HCT116 (cell line): Measurements from ENCODE around the gene CAMSAP1. TPM values are rescaled to one million over a fixed set of nuclear protein-coding genes. Genes with fewer than 3 reads are reported as not detected.
"Not testable (repeated sequence)": the region's sequence is repeated elsewhere in the genome, so short reads cannot be mapped to it uniquely, and the experiment has no call there.

Experiments
- ATAC-seq: fragments of 200-7000 bp; cut with Tn5 transposase; 2 replicates; pipeline ENCODE4 v1.9.1; 2020; ENCODE audit warnings: mild to moderate bottlenecking, moderate library complexity
- BruUV-seq: library from RNA; stranded (reverse); fragments of 400-500 nt; replicated peaks from 2 replicates; lab custom pipeline; 2021; lab: Mats Ljungman, UMichigan
- CTCF ChIA-PET: fragments of 300-600 bp; sonication (Branson Sonifier 250); formaldehyde crosslinking; loops from one replicate; lab custom pipeline; 2021; ENCODE audit warnings: antibody characterized with exemption; lab: Charles Lee
- POLR2A ChIA-PET: fragments of 300-600, 350-600 bp; sonication (Branson Sonifier 250); formaldehyde crosslinking; loops from one replicate; lab custom pipeline; 2021; ENCODE audit warnings: antibody characterized with exemption; lab: Charles Lee
- RAD21 ChIA-PET, 2 experiments: fragments of 300-600 bp; sonication (Branson Sonifier 250); formaldehyde crosslinking; loops; one replicate each; lab custom pipeline; 2023; ENCODE audit warnings: low total read pairs in 2 of 2; ENCODE audit not compliant: uncharacterized antibody in 2 of 2, unreplicated experiment in 2 of 2, low non-redundant PET in 1 of 2; lab: Charles Lee
- DNase-seq: peaks from one replicate; pipeline ENCODE4 v3.0.0-alpha.2; 2010; ENCODE audit warnings: low read depth, low spot score
- H2AFZ ChIP-seq: fragments of 200-600 bp; shearing (Covaris generic), sonication (generic); 2 replicates; pipeline ENCODE4 v1.6.1; 2017; ENCODE audit warnings: low read depth, mixed run types, mixed read lengths, antibody characterized with exemption, low read length; ENCODE audit not compliant: poor library complexity, severe bottlenecking
- H3K27ac ChIP-seq: 2 replicates; pipeline ENCODE4 v1.5.1; 2012; ENCODE audit warnings: low read depth, low read length
- H3K27me3 ChIP-seq: fragments of 200-600 bp; sonication (generic); 2 replicates; pipeline ENCODE4 v1.6.1; 2016; ENCODE audit warnings: mixed run types, low read length, mixed read lengths; ENCODE audit not compliant: insufficient read depth
- H3K36me3 ChIP-seq, 2 experiments: fragments of 200-500 bp in 1 of 2; fragments of 200-600 bp in 1 of 2; sonication (Bioruptor generic) in 1 of 2; sonication (generic) in 1 of 2; 2 replicates each; pipeline versions ENCODE4 v1.5.1 to v1.6.1; 2014 to 2016; ENCODE audit warnings: low read length in 2 of 2, inconsistent platforms in 1 of 2, mixed read lengths in 1 of 2, mixed run types in 1 of 2; ENCODE audit not compliant: insufficient read depth in 2 of 2, control insufficient read depth in 1 of 2
- H3K4me1 ChIP-seq, 2 experiments: fragments of 200-600 bp in 1 of 2; sonication (generic) in 1 of 2; 2 replicates each; pipeline versions ENCODE4 v1.5.1 to v1.6.1; 2012 to 2017; ENCODE audit warnings: low read length in 2 of 2, inconsistent platforms in 1 of 2, mild to moderate bottlenecking in 1 of 2, mixed read lengths in 1 of 2, mixed run types in 1 of 2, moderate library complexity in 1 of 2; ENCODE audit not compliant: insufficient read depth in 2 of 2, control insufficient read depth in 1 of 2
- H3K4me2 ChIP-seq: fragments of 200-600 bp; sonication (generic); 2 replicates; pipeline ENCODE4 v1.6.1; 2017; ENCODE audit warnings: mixed run types, low read length, mixed read lengths
- H3K4me3 ChIP-seq, 2 experiments: fragments of 200-600 bp in 1 of 2; sonication (generic) in 1 of 2; replicated peaks in 1 of 2; 2 replicates each; pipeline ENCODE4 v1.5.1; 2011 to 2016; ENCODE audit warnings: low read length in 2 of 2, control low read depth in 1 of 2, low read depth in 1 of 2, mild to moderate bottlenecking in 1 of 2, mixed read lengths in 1 of 2, mixed run types in 1 of 2
- H3K79me2 ChIP-seq: fragments of 200-600 bp; sonication (generic); 2 replicates; pipeline ENCODE4 v1.6.1; 2017; ENCODE audit warnings: mild to moderate bottlenecking, mixed run types, low read length, moderate library complexity, mixed read lengths; ENCODE audit not compliant: insufficient read depth
- H3K9ac ChIP-seq: fragments of 200-600 bp; sonication (generic); 2 replicates; pipeline ENCODE4 v1.6.1; 2016; ENCODE audit warnings: low read length, mixed read lengths
- H3K9me2 ChIP-seq: fragments of 200-600 bp; sonication (generic), shearing (Covaris generic); 2 replicates; pipeline ENCODE4 v1.6.1; 2017; ENCODE audit warnings: mixed run types, mild to moderate bottlenecking, moderate library complexity; ENCODE audit not compliant: insufficient read depth
- H3K9me3 ChIP-seq, 2 experiments: fragments of 200-500 bp in 1 of 2; fragments of 200-600 bp in 1 of 2; sonication (Bioruptor generic) in 1 of 2; sonication (generic) in 1 of 2; 2 replicates each; pipeline ENCODE4 v1.6.1; 2014 to 2017; ENCODE audit warnings: low read length in 2 of 2, mixed read lengths in 2 of 2, inconsistent platforms in 1 of 2, low read depth in 1 of 2, mild to moderate bottlenecking in 1 of 2, mixed run types in 1 of 2, moderate library complexity in 1 of 2; ENCODE audit not compliant: control insufficient read depth in 1 of 2, insufficient read depth in 1 of 2
- H4K20me1 ChIP-seq: fragments of 200-600 bp; sonication (generic), shearing (Covaris generic); 2 replicates; pipeline ENCODE4 v1.6.1; 2017; ENCODE audit warnings: mixed run types, mild to moderate bottlenecking, moderate library complexity; ENCODE audit not compliant: insufficient read depth
- CEBPB ChIP-seq: IDR thresholded peaks from 2 replicates; pipeline ENCODE4 v1.6.1; 2012; ENCODE audit warnings: low read depth
- EGR1 ChIP-seq: IDR thresholded peaks from 2 replicates; pipeline ENCODE4 v1.6.1; 2012; ENCODE audit warnings: low read depth
- ELF1 ChIP-seq: IDR thresholded peaks from 2 replicates; pipeline ENCODE4 v1.6.1; 2012; ENCODE audit warnings: low read depth, borderline replicate concordance
- JUND ChIP-seq: IDR thresholded peaks from 2 replicates; pipeline ENCODE4 v1.6.1; 2012
- POLR2A ChIP-seq: IDR thresholded peaks from 2 replicates; pipeline ENCODE4 v1.7.0; 2011; ENCODE audit warnings: borderline replicate concordance; ENCODE audit not compliant: insufficient read depth, insufficient read length; ENCODE audit errors: extremely low read depth
- POLR2AphosphoS5 ChIP-seq: IDR thresholded peaks from 2 replicates; pipeline ENCODE4 v1.6.1; 2011; ENCODE audit warnings: mild to moderate bottlenecking, low read depth, low read length, moderate library complexity
- RAD21 ChIP-seq: IDR thresholded peaks from 2 replicates; pipeline ENCODE4 v1.6.1; 2012; ENCODE audit warnings: low read depth, mild to moderate bottlenecking
- SIN3A ChIP-seq: IDR thresholded peaks from 2 replicates; pipeline ENCODE4 v1.6.1; 2012; ENCODE audit warnings: low read depth
- ZNF274 ChIP-seq: fragments of 200-500 bp; sonication (Bioruptor generic); IDR thresholded peaks from 2 replicates; pipeline ENCODE4 v1.6.1; 2014; ENCODE audit warnings: mild to moderate bottlenecking, low read depth, low read length, inconsistent platforms
- intact Hi-C: fragments of 100-400 bp; cut with micrococcal nuclease; formaldehyde crosslinking; loops from 2 replicates; pipeline ENCODE4 v1.10.0; 2022
- total RNA-seq: library from RNA; stranded (reverse); gene quantifications from one replicate; pipeline ENCODE4 v1.2.1, GENCODE V29; 2021; ENCODE audit not compliant: unreplicated experiment
- TF ChIP-seq, protein P1 (sequence below): IDR thresholded peaks from 2 replicates; pipeline ENCODE4 v1.6.1; 2012
- TF ChIP-seq, protein P2 (sequence below): IDR thresholded peaks from 2 replicates; pipeline ENCODE4 v1.6.1; 2011; ENCODE audit warnings: mild to moderate bottlenecking, low read length, moderate library complexity; ENCODE audit not compliant: insufficient replicate concordance; ENCODE audit errors: extremely low read depth
- TF ChIP-seq, protein P3 (sequence below): IDR thresholded peaks from 2 replicates; pipeline ENCODE4 v1.6.1; 2012; ENCODE audit warnings: low read depth

Gene CAMSAP1
- total RNA-seq, 1 experiment from 2014 or later: 33.1 TPM

DNA sequence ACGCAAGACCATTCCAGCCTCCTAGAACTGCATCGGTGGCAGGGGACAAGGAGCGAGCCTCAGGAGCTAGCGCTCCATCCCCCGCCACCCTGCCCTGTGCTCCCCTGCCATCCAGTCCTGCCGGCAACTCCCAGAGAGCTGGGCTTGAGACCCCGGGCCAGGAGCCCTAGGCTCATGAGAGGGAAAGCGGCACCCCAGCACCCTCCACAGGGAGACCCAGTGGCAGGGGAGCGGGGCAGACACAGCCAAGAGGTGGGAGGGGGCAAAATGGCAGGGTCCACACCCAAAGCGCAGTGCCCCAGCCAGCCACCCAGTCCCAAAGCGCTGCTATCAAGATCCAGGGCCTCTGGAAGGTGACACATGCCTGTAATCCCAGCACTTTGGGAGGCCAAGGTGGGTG lies 41.1 kb upstream of the CAMSAP1 start (continued):
- TF ChIP-seq SIN3A (no peak), RAD21 (no peak), JUND (no peak), POLR2A (no peak), ZNF274 (no peak), CEBPB (no peak), ELF1 (no peak)
- TF ChIP-seq, protein P1, sequence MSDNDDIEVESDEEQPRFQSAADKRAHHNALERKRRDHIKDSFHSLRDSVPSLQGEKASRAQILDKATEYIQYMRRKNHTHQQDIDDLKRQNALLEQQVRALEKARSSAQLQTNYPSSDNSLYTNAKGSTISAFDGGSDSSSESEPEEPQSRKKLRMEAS: no peak

DNA sequence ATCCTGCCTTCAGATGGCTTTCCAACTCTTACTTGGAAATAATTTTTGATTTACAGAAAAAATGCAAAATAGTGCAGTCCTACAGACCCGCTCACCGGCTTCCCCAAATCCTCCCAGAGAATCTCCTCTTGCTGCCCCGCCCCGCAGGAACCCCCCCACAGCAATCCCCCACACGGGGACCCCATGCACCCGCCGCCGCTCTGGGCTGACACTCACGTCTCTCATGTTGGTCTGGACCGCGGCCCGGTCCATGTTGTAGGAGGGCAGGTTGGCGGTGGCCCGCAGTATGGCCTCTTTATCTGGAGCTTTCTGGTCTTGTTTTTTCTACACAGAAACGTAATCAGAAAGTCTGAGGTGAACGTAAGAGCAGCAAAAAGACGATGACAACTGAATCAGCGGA lies 40.2 kb upstream of the CAMSAP1 start:
- peaks cover 21 to 24% of the 10 kb centered on the region in 2 experiments; a peak in 3 of 4 replicates for H3K36me3 ChIP-seq
- H2AFZ ChIP-seq: no peak overlapping the region
- ChIA-PET POLR2A (no interaction called here), CTCF (no interaction called here)
- no TSS peak for BruUV-seq
- peaks cover 15 to 16% of the 10 kb centered on the region in 2 experiments for H3K4me1 ChIP-seq
- H3K79me2 ChIP-seq: peaks cover 14% of the 10 kb centered on the region; the same call in 1 of the 2 replicates
- no peak for DNase-seq
- H3K9me2 ChIP-seq: no peaks in the 10 kb centered on the region
- H3K9me3 ChIP-seq: no peaks in the 10 kb centered on the region
- H3K4me2 ChIP-seq: no peak overlapping the region
- intact Hi-C loops: no loop called here
- H3K27ac ChIP-seq: no peak overlapping the region
- no peak for ATAC-seq
- H3K9ac ChIP-seq: no peak overlapping the region
- H4K20me1 ChIP-seq: no peaks in the 10 kb centered on the region
- TF ChIP-seq POLR2AphosphoS5: no peak
- TF ChIP-seq, protein P2, sequence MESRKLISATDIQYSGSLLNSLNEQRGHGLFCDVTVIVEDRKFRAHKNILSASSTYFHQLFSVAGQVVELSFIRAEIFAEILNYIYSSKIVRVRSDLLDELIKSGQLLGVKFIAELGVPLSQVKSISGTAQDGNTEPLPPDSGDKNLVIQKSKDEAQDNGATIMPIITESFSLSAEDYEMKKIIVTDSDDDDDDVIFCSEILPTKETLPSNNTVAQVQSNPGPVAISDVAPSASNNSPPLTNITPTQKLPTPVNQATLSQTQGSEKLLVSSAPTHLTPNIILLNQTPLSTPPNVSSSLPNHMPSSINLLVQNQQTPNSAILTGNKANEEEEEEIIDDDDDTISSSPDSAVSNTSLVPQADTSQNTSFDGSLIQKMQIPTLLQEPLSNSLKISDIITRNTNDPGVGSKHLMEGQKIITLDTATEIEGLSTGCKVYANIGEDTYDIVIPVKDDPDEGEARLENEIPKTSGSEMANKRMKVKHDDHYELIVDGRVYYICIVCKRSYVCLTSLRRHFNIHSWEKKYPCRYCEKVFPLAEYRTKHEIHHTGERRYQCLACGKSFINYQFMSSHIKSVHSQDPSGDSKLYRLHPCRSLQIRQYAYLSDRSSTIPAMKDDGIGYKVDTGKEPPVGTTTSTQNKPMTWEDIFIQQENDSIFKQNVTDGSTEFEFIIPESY: no peak
- TF ChIP-seq ZNF274: no peak
- no peak for TF ChIP-seq EGR1
- TF ChIP-seq, protein P3, sequence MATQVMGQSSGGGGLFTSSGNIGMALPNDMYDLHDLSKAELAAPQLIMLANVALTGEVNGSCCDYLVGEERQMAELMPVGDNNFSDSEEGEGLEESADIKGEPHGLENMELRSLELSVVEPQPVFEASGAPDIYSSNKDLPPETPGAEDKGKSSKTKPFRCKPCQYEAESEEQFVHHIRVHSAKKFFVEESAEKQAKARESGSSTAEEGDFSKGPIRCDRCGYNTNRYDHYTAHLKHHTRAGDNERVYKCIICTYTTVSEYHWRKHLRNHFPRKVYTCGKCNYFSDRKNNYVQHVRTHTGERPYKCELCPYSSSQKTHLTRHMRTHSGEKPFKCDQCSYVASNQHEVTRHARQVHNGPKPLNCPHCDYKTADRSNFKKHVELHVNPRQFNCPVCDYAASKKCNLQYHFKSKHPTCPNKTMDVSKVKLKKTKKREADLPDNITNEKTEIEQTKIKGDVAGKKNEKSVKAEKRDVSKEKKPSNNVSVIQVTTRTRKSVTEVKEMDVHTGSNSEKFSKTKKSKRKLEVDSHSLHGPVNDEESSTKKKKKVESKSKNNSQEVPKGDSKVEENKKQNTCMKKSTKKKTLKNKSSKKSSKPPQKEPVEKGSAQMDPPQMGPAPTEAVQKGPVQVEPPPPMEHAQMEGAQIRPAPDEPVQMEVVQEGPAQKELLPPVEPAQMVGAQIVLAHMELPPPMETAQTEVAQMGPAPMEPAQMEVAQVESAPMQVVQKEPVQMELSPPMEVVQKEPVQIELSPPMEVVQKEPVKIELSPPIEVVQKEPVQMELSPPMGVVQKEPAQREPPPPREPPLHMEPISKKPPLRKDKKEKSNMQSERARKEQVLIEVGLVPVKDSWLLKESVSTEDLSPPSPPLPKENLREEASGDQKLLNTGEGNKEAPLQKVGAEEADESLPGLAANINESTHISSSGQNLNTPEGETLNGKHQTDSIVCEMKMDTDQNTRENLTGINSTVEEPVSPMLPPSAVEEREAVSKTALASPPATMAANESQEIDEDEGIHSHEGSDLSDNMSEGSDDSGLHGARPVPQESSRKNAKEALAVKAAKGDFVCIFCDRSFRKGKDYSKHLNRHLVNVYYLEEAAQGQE: no peak
- TF ChIP-seq, all 23 proteins: peak for 0
- no peak overlapping the region for H3K4me3 ChIP-seq
- RAD21 ChIA-PET: no interaction called here
- no peaks in the 10 kb centered on the region for H3K27me3 ChIP-seq

DNA sequence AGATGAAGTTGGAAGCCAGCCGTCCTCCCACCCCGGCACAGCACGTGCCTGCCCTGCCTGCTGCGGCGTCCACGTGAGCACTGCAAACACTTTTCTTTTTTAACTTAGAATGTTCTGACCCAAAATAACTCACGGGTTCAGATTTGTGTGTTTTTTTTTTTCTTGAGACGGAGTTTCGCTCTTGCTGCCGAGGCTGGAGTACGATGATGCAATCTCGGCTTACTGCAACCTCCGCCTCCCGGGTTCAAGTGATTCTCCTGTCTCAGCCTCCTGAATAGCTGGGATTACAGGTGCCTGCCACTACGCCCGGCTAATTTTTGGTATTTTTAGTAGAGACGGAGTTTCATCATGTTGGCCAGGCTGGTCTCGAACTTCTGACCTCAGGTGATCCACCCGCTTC lies 39.8 kb upstream of the CAMSAP1 start:
- TSS peak; percentile 24 for BruUV-seq
- H3K9me2 ChIP-seq: not testable (repeated sequence)

More for the DNA sequence above, 39.8 kb upstream of the CAMSAP1 start:
- CTCF ChIA-PET, H3K4me2 ChIP-seq, RAD21 ChIA-PET, H3K4me3 ChIP-seq, DNase-seq, H3K27me3 ChIP-seq, POLR2A ChIA-PET, H3K9ac ChIP-seq, H2AFZ ChIP-seq, H4K20me1 ChIP-seq, intact Hi-C loops, ATAC-seq, H3K9me3 ChIP-seq, H3K27ac ChIP-seq: not testable (repeated sequence)
- Histone ChIP-seq H3K4me1 (peaks cover 11% of the 10 kb centered on the region in 2 experiments), H3K79me2 (peaks cover 14% of the 10 kb centered on the region; the same call in 1 of the 2 replicates), H3K36me3 (peaks cover 20 to 21% of the 10 kb centered on the region in 2 experiments; a peak in 3 of 4 replicates)
